ENCODE measurements around the gene FKBP1B.
A peak's percentile ranks its signal among the peaks of the same experiment; 100 is the strongest.

The FKBP1B gene

DNA sequence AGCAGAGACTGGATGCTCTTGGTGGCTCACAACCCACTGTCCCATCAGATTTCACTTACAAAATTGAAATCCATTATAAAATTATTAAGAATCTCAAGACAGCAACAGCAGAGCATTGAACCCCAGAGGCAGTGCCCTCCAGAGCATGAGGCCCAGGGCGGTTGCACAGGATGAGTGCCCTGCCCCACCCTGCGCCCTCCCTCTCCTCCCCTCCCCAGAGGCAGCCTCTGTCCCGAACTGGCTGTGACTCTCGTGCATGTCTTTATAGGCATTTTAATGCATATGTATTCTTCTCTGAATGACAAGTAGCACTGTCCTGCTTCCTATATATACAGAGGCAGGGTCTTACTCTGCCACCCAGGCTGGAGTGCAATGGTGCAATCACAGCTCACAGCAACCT, 29.3 kb upstream of the FKBP1B start:
- peaks cover 30% of the 10 kb centered on the region for H3K36me3 ChIP-seq
- no peak for DNase-seq
- no peak for TF ChIP-seq CTCF (IDR thresholded peaks at IDR 0.05; ENCODE audit: low read depth, low read length)
- H3K4me3 ChIP-seq (ENCODE audit: low read depth, low read length) = no peak overlapping the region
- H3K27me3 ChIP-seq (ENCODE audit: insufficient read depth, low read depth, severe bottlenecking) = no peaks in the 10 kb centered on the region
- no peaks in the 10 kb centered on the region for H3K9me3 ChIP-seq (ENCODE audit: severe bottlenecking)
- H3K27ac ChIP-seq = no peak overlapping the region

DNA sequence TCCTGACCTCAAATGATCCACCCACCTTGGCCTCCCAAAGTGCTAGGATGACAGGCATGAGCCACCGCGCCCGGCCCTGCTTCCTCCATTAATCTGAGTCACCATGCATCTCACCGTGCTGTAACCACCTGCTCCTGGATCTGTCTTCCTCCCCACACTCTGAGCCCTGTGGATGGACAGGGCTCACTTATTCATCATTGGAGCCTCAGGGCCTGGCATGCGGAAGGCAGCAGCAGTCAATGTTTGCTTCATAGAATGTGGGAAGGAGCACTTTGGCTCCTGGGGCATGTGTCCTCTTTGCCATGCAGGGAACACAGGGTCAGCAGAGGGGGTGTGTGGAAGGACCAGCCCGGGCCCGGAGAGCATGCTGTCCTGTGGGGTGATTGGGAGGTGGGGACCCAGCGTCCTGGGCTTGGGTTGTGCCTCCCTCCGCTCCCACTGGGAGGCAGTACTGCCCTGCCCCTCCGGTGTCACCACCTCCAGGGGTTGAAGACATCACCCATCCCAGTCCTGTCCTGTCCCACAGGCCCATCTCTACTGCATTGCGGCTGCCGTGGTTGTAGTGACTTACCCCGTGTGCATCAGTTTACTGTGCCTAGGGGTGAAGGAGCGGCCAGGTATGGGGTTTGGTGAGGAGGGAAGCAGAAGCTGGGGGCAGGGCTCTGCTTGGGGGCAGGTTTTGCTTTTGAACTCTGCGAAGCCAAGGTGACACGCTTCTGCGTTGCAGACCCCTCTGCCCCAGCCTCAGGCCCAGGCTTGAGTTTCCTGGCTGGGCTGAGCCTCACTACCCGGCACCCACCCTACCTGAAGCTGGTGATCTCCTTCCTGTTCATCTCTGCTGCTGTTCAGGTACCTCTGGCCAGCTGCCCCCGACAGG, 28.2 kb upstream of the FKBP1B start:
- H3K4me3 ChIP-seq (ENCODE audit: low read depth, low read length) = no peak overlapping the region
- H3K36me3 ChIP-seq = peaks cover 41% of the 10 kb centered on the region
- H3K9me3 ChIP-seq (ENCODE audit: severe bottlenecking) = no peaks in the 10 kb centered on the region
- no peaks in the 10 kb centered on the region for H3K27me3 ChIP-seq (ENCODE audit: insufficient read depth, low read depth, severe bottlenecking)
- no peak overlapping the region; the same call in 1 of the 2 replicates for H3K27ac ChIP-seq
- TF ChIP-seq CTCF (IDR thresholded peaks at IDR 0.05; ENCODE audit: low read depth, low read length) = peak; percentile 99
- DNase-seq = peak; percentile 81

DNA sequence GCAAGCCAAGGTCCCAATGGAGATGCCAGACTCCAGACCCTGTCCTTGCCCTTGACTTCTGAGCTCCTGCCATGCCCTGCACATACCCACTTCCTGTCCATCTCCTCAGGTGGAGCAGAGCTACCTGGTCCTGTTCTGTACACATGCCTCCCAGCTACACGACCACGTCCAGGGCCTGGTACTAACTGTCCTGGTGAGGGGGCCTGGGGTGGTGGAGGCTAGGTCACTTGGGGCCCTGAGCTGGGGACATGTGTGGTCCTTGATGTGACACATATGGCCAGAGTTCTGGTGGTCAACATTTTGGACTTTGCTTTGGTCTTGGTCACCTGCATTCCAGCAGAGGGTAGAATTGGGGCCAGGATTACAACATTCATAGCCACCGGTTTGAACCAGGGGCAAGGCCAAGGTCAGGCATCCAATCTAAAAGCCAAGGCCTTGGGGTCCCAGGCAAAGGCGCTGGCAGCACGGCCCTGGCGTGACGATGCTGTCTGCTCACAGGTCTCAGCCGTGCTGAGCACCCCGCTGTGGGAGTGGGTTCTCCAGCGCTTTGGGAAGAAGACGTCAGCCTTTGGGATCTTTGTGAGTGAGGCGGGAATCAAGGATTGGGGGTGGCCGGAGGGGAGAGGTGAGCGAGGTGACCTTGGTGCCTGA, 27.1 kb upstream of the FKBP1B start:
- Histone ChIP-seq H3K9me3 (ENCODE audit: severe bottlenecking) (no peaks in the 10 kb centered on the region), H3K27me3 (ENCODE audit: insufficient read depth, low read depth, severe bottlenecking) (no peaks in the 10 kb centered on the region), H3K4me3 (ENCODE audit: low read depth, low read length) (no peak overlapping the region), H3K36me3 (peaks cover 49% of the 10 kb centered on the region), H3K27ac (no peak overlapping the region)
- no peak for TF ChIP-seq CTCF (IDR thresholded peaks at IDR 0.05; ENCODE audit: low read depth, low read length)
- DNase-seq = no peak

GRCh38 chr2:24022975-24023575, 26.5 kb upstream of the FKBP1B start:
- no peak overlapping the region for H3K27ac ChIP-seq
- H3K36me3 ChIP-seq = peaks cover 53% of the 10 kb centered on the region
- no peak for TF ChIP-seq CTCF (IDR thresholded peaks at IDR 0.05; ENCODE audit: low read depth, low read length)
- H3K9me3 ChIP-seq (ENCODE audit: severe bottlenecking) = no peaks in the 10 kb centered on the region
- no peak overlapping the region for H3K4me3 ChIP-seq (ENCODE audit: low read depth, low read length)
- DNase-seq = no peak
- H3K27me3 ChIP-seq (ENCODE audit: insufficient read depth, low read depth, severe bottlenecking) = no peaks in the 10 kb centered on the region

GRCh38 chr2:24024018-24024417, 25.5 kb upstream of the FKBP1B start:
- no peak overlapping the region for H3K27ac ChIP-seq
- DNase-seq = no peak
- peak; percentile 32 for TF ChIP-seq CTCF (IDR thresholded peaks at IDR 0.05; ENCODE audit: low read depth, low read length)
- peaks cover 63% of the 10 kb centered on the region for H3K36me3 ChIP-seq
- H3K9me3 ChIP-seq (ENCODE audit: severe bottlenecking) = no peaks in the 10 kb centered on the region
- H3K4me3 ChIP-seq (ENCODE audit: low read depth, low read length) = no peak overlapping the region
- H3K27me3 ChIP-seq (ENCODE audit: insufficient read depth, low read depth, severe bottlenecking) = no peaks in the 10 kb centered on the region
